WERI-Rb-1 (cell line): ENCODE results near the gene PUM2.

ENCODE experiments used
- DNase-seq: peaks from one replicate; pipeline ENCODE4 v3.0.0-alpha.2; 2020
- H3K27ac ChIP-seq: fragments of 250-450 bp; sonication (Bioruptor Pico); 2 replicates; pipeline ENCODE4 v1.5.1; 2020; ENCODE audit warnings: mild to moderate bottlenecking, moderate library complexity
- H3K27me3 ChIP-seq: fragments of 250-450 bp; sonication (Bioruptor Pico); 2 replicates; pipeline ENCODE4 v1.5.1; 2021; ENCODE audit warnings: mild to moderate bottlenecking, low read depth, moderate library complexity; ENCODE audit not compliant: insufficient read depth, severe bottlenecking
- H3K36me3 ChIP-seq: fragments of 250-450 bp; sonication (Bioruptor Pico); 2 replicates; pipeline ENCODE4 v1.5.1; 2020; ENCODE audit warnings: mild to moderate bottlenecking, moderate library complexity
- H3K4me3 ChIP-seq: 2 replicates; pipeline ENCODE4 v1.5.1; 2011; ENCODE audit warnings: low read depth, mild to moderate bottlenecking, control low read depth, low read length
- H3K9me3 ChIP-seq: fragments of 250-450 bp; sonication (Bioruptor Pico); 2 replicates; pipeline ENCODE4 v1.5.1; 2021; ENCODE audit warnings: mild to moderate bottlenecking, moderate library complexity; ENCODE audit not compliant: severe bottlenecking
- TF ChIP-seq, protein P1 (sequence below): IDR thresholded peaks from 2 replicates; pipeline ENCODE4 v1.5.1; 2011; ENCODE audit warnings: low read depth, mild to moderate bottlenecking, control low read depth, inconsistent platforms, low read length

Gene PUM2

GRCh38 chr2:20220806-20221554, 129.7 kb downstream of the PUM2 start:
- TF ChIP-seq, protein P1, sequence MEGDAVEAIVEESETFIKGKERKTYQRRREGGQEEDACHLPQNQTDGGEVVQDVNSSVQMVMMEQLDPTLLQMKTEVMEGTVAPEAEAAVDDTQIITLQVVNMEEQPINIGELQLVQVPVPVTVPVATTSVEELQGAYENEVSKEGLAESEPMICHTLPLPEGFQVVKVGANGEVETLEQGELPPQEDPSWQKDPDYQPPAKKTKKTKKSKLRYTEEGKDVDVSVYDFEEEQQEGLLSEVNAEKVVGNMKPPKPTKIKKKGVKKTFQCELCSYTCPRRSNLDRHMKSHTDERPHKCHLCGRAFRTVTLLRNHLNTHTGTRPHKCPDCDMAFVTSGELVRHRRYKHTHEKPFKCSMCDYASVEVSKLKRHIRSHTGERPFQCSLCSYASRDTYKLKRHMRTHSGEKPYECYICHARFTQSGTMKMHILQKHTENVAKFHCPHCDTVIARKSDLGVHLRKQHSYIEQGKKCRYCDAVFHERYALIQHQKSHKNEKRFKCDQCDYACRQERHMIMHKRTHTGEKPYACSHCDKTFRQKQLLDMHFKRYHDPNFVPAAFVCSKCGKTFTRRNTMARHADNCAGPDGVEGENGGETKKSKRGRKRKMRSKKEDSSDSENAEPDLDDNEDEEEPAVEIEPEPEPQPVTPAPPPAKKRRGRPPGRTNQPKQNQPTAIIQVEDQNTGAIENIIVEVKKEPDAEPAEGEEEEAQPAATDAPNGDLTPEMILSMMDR, result no peak
- peaks cover 8% of the 10 kb centered on the region; the same call in 1 of the 2 replicates for H3K36me3 ChIP-seq
- no peaks in the 10 kb centered on the region for H3K9me3 ChIP-seq
- peaks cover 2% of the 10 kb centered on the region for H3K27me3 ChIP-seq
- H3K27ac ChIP-seq, result no peak overlapping the region
- no peak overlapping the region for H3K4me3 ChIP-seq
- peak; percentile 8 for DNase-seq

DNA sequence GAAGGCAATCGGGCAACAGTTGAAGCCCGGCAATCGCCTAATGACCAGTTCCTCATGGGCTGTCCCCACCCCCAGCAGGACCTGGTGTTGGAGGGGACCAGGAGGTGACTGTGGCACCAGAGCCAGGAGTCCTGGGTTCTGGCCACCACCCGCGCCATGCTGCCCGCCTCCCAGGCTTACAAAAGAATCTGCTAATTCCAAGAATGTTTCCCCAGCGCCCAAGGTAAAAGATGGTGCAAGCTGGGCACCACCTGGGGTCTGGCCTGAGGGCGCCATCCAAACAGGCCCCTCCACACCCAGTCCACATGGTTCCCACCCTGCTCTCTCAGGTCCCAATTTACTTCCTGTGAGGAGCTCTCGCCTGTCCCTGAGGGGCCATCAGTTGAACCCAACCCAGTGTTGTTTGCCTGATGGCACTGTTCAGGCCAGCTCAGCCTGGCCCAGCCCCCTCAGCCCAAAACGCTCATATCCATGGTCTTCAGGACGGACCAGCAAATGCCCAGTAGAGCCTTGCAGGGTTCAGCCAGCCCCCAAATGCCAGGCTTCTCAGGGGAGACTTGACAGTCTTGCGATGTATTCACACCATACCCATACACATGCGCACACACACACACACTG, 130.8 kb downstream of the PUM2 start:
- Histone ChIP-seq H3K9me3 (no peaks in the 10 kb centered on the region), H3K27ac (no peak overlapping the region), H3K27me3 (no peaks in the 10 kb centered on the region), H3K36me3 (peaks cover 8% of the 10 kb centered on the region; the same call in 1 of the 2 replicates), H3K4me3 (no peak overlapping the region)
- no peak for DNase-seq
- TF ChIP-seq, protein P1, result no peak

- H3K36me3 ChIP-seq, result peaks cover 8% of the 10 kb centered on the region; the same call in 1 of the 2 replicates
- no peak overlapping the region for H3K4me3 ChIP-seq
- TF ChIP-seq, protein P1, result no peak
- H3K27ac ChIP-seq, result no peak overlapping the region
- H3K27me3 ChIP-seq, result no peaks in the 10 kb centered on the region
- no peaks in the 10 kb centered on the region for H3K9me3 ChIP-seq
- no peak for DNase-seq
These were observed 132.0 kb downstream of the PUM2 start for GRCh38 chr2:20218331-20219320.

DNA sequence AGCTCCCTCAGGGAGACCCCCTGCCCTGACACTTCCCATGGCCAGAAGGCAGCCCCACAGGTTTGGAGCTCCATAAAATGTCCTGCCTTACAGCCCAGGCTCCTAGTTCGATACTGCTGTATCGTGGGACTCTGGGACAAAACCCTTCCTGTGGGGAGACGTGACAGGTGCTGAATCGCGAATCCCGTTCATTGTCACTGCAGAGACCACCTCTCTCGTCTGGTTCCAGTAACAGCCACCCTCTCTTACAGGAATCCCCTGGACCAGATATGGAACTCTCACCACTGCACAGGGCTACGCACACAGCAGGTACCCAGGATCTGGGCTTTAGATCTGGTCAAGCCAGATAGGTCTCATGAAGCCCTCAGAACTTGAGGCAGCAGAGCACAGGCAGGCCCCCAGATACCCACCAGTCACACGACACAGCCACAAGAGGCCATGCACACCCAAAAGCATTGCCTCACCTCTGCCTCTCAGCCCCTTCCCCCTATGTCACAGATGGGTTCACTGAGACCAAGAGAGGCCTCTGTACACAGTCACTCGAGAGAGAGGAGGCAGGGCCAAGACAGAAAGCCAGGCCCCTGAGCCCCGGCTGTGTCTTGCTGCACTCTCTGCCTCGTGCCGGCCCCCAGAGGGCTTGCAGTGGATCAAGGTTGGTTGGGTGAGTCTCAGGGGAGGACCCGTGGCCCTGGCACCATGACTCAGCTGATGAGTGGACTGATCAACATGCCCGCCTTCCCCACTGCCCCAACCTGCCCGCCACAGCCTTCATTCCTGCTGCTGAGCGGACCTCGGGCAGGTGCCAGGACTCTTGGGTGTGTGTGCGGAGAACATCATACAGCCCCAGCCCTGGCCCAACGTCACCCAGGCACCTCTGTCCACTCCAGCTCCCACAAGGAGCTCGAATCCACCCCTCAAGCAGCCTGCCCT, 133.3 kb downstream of the PUM2 start:
- DNase-seq, result no peak
- H3K4me3 ChIP-seq, result no peak overlapping the region

More for the DNA sequence above, 133.3 kb downstream of the PUM2 start:
- Histone ChIP-seq H3K9me3 (no peaks in the 10 kb centered on the region), H3K36me3 (peaks cover 5% of the 10 kb centered on the region; the same call in 1 of the 2 replicates), H3K27me3 (no peaks in the 10 kb centered on the region), H3K27ac (no peak overlapping the region)
- TF ChIP-seq, protein P1, result no peak
